ENCODE measurements around the gene AKR7A2. TPM values are rescaled to one million over a fixed set of nuclear protein-coding genes. Genes with fewer than 3 reads are reported as not detected.

Gene AKR7A2
- total RNA-seq, 2 donors from 2014 or later: 24.1 to 45.1 TPM

- Histone ChIP-seq H3K4me3 (peak overlapping the region; percentile 36 to 53), H3K27ac (peak overlapping the region; percentile 84 to 88 (median 86)), H3K27me3 (no peaks in the 10 kb centered on the region), H3K36me3 (replicated peaks in 1 of 2; ENCODE audit: insufficient read depth in 1 of 2, low read depth in 2 of 2) (peaks cover 0 to 2% of the 10 kb centered on the region in 2 donors), H3K9me3 (no peaks in the 10 kb centered on the region), H3K4me1 (peaks cover 47% of the 10 kb centered on the region)
- intact Hi-C loops (cut with DNase I): no loop called here
- 23 to 29% methylated on average over 19 to 20 of the region's 20 CpGs for WGBS, 2 donors
- ATAC-seq (no peak), DNase-seq (no peak)
- TF ChIP-seq CTCF (IDR thresholded peaks at IDR 0.05) (no peak), POLR2A (IDR thresholded peaks at IDR 0.05) (no peak)
Measured at GRCh38 chr1:19312782-19313635, 1.1 kb upstream of the AKR7A2 start.

GRCh38 chr1:19311503-19311930 is 427 bp downstream of the AKR7A2 start:
- peaks cover 47% of the 10 kb centered on the region for H3K4me1 ChIP-seq
- ATAC-seq (no peak), DNase-seq (peak in 2 of 4 donors; percentile 25 to 34)
- H3K36me3 ChIP-seq (replicated peaks in 1 of 2; ENCODE audit: insufficient read depth in 1 of 2, low read depth in 2 of 2): peaks cover 0 to 8% of the 10 kb centered on the region in 2 donors
- H3K9me3 ChIP-seq: no peaks in the 10 kb centered on the region
- 0% methylated on average over 9 to 27 of the region's 29 CpGs for WGBS, 2 donors
- intact Hi-C loops (cut with DNase I): no loop called here
- peak overlapping the region; percentile 36 to 88 (median 77) for H3K27ac ChIP-seq
- H3K27me3 ChIP-seq: no peaks in the 10 kb centered on the region
- TF ChIP-seq POLR2A (IDR thresholded peaks at IDR 0.05) (no peak), CTCF (IDR thresholded peaks at IDR 0.05) (no peak)
- H3K4me3 ChIP-seq: peak overlapping the region; percentile 57 to 61

GRCh38 chr1:19310720-19311502 is 1.0 kb downstream of the AKR7A2 start:
- H3K27me3 ChIP-seq: no peaks in the 10 kb centered on the region
- H3K9me3 ChIP-seq: no peaks in the 10 kb centered on the region
- peak overlapping the region in 2 of 4 donors; percentile 70 to 88 for H3K27ac ChIP-seq
- peaks cover 47% of the 10 kb centered on the region for H3K4me1 ChIP-seq
- peaks cover 0 to 8% of the 10 kb centered on the region in 2 donors for H3K36me3 ChIP-seq (replicated peaks in 1 of 2; ENCODE audit: insufficient read depth in 1 of 2, low read depth in 2 of 2)
- ATAC-seq (no peak), DNase-seq (peak in 1 of 4 donors; percentile 38)
- no peak for TF ChIP-seq POLR2A (IDR thresholded peaks at IDR 0.05)
- no peak for TF ChIP-seq CTCF (IDR thresholded peaks at IDR 0.05)
- 33% methylated on average over 12 of the region's 13 CpGs for WGBS, 2 donors
- intact Hi-C loops (cut with DNase I): no loop called here
- peak overlapping the region; percentile 57 to 61 for H3K4me3 ChIP-seq

- no peak overlapping the region for H3K4me3 ChIP-seq
- ATAC-seq: no peak
- WGBS, 2 donors: 87 to 93% methylated on average over 7 of the region's 7 CpGs
- TF ChIP-seq POLR2A (IDR thresholded peaks at IDR 0.05) (no peak), CTCF (IDR thresholded peaks at IDR 0.05) (no peak)
- intact Hi-C loops (cut with DNase I): no loop called here
- no peak overlapping the region for H3K27ac ChIP-seq
- H3K27me3 ChIP-seq: no peaks in the 10 kb centered on the region
- no peaks in the 10 kb centered on the region for H3K9me3 ChIP-seq
- peaks cover 0 to 14% of the 10 kb centered on the region in 2 donors for H3K36me3 ChIP-seq (replicated peaks in 1 of 2; ENCODE audit: insufficient read depth in 1 of 2, low read depth in 2 of 2)
- peaks cover 43% of the 10 kb centered on the region for H3K4me1 ChIP-seq
- no peak for DNase-seq
Measured at GRCh38 chr1:19310061-19310460, 1.9 kb downstream of the AKR7A2 start.
